Esophagus squamous epithelium (tissue), 4 donors: Measurements from ENCODE around the gene PAK3.

ENCODE experiments used
- CTCF ChIP-seq, 6 experiments: fragments of 450-650 bp in 4 of 6; fragments of 200-600 bp in 2 of 6; sonication (generic) in 2 of 6; IDR thresholded peaks; one replicate each; pipeline ENCODE4 v1.5.1; 2016 to 2019; ENCODE audit warnings: antibody characterized with exemption in 6 of 6, mild to moderate bottlenecking in 4 of 6, moderate library complexity in 4 of 6
- POLR2A ChIP-seq, 4 donors: fragments of 450-650 bp; IDR thresholded peaks; one replicate each; pipeline ENCODE4 v1.6.1; 2017; ENCODE audit warnings: antibody characterized with exemption in 4 of 4, mild to moderate bottlenecking in 4 of 4, moderate library complexity in 3 of 4

- no peak for TF ChIP-seq CTCF (IDR thresholded peaks at IDR 0.05)
- TF ChIP-seq POLR2A (IDR thresholded peaks at IDR 0.05), result no peak
These were observed 87.0 kb downstream of the PAK3 start for GRCh38 chrX:111182997-111183396.
